DMS79 treated with DMSO at 0.1 percent for 48 hours (cell line): ENCODE measurements around the gene PI4KA.

Source experiments
- DNase-seq: peaks from one replicate; lab custom pipeline; 2025; lab: John Stamatoyannopoulos, UW

PI4KA gene

DNA sequence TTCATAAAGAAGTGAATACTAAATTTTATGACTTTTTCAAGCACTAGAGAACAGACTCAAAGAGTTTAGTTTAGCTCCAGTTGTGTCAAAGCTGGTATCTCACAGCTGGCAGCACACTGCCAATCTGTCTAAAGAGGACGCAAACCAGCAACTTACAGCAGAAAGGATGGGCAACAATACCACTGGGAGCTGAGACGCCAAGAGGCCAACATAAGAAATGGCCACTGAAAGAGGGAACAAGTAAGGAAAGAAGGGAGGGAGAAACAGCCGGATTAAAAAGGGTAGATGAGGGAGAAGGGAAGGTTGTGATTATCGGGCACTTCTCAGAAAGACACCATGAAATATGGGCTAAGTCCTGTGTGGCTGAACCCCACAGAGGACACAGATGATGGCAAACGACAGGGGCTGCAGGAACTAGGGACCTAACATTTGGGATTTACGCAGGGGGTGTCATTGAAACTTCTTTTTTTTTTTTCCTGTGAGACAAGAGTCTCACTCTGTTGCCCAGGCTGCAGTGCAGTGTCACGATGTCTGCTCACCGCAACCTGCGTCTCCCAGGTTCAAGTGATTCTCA is 43.0 kb downstream of the PI4KA start:
- no peak for DNase-seq

DNA sequence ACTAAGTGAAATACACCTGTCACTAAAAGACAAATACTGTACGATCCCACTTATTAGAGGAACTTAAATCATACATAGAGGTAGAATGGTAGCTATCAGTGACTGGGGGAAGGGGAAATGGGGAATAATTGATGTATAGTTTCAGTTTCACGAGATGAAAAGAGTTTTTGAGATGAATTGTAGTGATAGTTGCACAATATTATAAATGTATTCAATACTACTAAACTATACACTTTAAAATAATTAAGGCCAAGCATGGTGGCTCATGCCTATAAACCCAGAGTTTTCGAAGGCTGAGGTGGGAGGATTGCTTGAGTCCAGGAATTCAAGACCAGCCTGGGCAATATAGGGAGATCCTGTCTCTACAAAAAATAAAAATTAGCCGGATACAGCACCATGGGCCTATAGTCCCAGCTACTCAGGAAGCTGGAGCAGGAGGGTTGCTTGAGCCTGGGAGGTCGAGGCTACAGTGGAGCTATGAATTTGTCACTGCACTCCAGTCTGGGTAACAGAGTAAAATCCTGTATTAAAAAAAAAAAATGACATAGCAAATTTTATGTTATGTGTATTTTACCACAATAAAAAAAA is 44.3 kb downstream of the PI4KA start:
- no peak for DNase-seq

DNA sequence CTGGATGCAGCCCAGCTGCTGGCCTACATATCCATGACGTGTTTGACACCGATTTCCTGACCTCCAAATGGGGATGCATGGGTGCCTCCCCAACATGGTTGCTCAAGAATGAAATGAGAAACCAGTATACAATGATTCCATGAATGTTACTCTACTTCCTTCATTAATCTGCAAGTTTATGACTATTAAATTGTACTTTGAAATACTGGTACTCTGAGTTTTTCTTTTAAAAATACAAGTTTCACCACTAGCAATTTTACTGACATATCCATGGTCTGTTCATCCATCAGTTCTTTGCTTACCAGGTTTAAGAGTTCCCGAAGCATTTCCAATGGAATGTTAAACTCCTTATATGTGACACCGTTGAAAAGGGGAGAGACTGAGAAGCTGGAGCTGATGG is 45.6 kb downstream of the PI4KA start:
- DNase-seq, result no peak

DNA sequence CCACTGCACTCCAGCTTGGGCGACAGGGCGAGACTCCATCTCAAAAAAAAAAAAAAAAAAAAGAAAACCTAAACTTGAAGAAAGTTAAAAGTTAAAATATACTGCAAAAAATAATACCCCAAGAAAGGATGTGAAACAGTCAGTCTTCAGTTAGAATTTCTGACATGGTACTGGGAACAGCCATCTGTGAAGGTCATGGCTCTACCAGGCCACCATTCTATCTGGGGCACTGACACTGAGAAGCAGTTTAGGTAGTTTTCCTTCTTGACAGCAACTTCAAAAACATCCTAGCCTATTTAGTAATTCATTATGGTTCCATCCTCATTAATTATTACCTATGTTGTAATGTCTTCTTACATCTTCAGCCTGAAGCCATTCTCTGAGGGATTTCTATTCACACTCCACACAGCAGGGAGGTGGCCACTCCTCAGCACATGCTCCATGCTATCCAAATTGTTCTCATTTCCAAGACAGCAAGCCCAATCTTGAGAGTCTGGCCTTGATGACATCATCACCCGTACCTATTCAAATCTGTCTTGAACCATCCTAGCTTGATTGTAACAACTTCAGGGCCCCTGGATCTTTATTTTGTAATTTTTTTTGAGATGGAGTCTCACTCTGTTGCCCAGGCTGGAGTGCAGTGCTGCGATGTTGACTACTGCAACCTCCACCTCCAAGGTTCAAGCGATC is 46.5 kb downstream of the PI4KA start:
- no peak for DNase-seq

DNA sequence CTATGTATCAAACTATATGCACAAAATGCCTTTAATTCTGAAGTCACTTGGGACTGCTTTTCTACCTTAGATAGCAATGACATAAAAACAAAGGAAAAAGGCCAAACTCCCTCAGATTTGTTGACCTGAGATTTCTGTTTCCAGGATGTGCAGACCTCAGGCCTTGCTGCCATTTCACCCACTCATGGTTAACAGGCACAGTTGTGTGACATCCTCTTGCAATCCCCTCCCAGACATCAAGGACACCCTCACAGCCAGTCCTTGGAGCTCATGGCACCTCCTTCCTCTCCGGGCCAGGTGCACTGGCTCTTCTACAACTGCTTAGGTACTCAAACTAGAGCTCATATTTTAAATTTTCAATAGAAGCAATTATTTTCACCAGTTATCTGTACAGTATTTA is 47.4 kb downstream of the PI4KA start:
- DNase-seq, result no peak

DNA sequence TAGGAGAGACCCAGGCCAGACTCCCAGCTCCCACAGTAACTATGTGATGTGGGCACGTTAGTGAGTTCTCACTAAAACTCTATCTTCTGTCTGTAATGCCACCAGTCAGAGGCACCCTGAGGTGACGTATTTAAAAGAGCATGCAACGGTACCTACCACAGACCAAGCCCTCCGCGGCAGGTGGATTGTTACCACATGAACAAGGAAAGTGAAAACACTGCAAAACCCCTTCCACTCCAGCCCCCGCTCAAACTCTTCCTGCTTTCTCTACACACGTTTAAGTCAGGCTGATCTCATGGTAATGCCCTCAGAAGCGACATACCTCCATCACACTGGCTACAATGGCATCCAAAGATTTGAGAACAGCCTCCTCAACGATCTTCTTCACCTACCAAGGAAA is 48.0 kb downstream of the PI4KA start:
- DNase-seq, result no peak

DNA sequence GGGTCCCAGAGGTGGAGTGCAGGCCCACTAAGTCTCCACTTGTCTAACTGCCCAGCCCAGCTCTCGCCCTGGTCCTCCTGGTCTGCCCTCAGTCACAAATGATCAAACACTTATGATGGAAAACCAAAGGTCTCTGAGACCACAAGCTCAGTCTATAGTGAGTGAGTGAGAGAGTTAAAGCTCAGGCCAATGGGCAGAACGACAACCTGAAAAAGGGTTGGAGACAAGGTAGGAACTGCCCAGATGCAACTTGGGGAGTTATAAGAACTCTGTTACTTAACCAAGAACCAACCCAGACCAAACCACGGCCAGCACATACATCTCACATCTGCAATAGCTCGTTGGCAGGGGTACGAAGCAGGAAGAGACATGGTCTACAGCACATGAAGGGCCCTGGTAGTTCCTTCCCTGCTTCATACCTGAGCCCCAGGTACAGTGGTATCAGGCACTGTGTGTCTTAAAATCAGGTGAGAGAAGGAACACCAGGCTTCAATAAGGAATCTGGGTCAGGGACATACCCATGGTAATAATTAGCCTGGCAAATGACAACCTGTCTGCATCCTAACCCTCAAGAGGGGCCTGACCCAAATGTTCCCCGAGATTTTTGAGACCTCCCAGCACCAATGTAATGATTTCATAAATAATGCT is 48.9 kb downstream of the PI4KA start:
- DNase-seq, result no peak

DNA sequence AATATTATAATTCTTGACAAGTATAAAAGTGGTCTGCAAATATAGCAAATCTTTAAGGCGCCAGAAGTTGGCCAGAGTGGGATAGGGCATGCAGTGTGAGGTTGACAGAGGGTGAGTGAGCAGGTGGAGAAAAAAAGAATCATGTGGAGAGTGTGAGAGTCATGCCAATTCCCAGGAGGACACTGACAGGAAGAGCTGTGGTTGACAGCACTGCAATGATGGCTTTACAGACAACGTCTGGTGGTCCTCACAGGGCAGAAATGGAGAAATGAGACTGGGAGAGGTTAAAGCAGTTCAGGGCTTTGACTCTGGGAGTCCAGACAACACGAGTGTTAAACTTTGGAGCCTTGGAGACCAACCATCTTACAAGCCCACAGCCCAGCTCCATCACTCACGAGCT is 49.8 kb downstream of the PI4KA start:
- DNase-seq, result no peak

DNA sequence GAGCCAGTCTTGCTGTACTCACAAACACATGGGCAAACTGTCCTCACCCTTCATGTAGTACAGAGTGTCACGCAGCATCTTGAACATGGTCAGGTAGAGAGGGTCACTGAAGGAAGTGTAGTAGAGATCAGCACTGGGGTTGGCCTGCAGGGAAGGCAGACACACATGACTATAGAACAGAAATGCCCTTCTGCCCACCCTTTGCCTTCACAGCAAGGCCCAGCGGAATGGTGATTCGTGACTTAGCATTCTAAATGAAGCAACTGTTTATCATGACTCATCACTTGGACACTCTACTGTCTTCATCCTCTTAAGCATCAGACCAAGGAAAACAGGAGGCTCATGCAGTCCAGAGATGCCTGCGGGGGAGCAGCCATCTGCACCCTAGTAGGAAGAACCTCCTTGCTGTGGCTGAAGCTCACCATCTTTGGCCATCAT is 51.3 kb downstream of the PI4KA start:
- DNase-seq, result no peak

DNA sequence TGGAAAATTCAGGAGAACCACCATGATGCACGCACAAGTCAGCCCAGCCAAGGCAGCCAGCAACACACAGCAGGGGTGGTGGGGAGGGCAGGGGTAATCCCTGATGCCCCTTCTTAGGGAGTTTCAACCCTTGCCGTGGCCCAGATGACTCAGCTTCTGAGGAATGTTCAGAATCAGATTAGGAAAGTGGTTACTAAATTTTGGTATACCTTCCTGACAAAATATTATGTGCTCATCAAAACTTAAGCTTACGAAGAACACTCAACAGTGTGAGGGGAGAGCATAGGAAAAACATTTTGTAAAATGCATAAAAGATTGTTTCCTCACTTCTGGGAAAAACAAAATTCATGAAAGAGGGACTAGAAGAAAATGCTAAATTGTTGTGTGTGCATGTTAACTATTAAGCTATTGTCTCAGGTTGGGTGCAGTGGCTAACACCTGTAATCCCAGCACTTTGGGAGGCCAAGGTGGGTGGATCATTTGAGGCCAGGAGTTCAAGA is 52.6 kb downstream of the PI4KA start:
- DNase-seq, result no peak

DNA sequence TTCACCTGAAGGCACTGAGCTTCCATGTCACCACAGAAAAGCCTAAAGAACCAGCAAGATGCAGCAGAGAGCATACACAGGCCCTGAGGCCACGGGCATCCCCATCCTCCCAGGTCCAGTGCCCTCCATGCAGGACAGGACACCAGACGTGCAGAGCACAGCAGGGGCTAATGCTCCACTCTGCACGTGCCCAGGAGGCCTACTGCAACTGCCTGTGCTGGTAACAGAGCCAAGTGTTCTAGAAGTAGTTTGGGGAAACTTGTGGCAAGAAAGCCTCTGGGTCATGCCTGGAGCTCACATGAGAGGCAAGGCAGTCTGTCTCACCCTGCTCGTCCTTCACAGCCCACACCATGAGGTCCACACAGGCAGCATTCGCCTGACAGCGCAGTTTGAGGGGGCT is 54.0 kb downstream of the PI4KA start:
- no peak for DNase-seq

DNA sequence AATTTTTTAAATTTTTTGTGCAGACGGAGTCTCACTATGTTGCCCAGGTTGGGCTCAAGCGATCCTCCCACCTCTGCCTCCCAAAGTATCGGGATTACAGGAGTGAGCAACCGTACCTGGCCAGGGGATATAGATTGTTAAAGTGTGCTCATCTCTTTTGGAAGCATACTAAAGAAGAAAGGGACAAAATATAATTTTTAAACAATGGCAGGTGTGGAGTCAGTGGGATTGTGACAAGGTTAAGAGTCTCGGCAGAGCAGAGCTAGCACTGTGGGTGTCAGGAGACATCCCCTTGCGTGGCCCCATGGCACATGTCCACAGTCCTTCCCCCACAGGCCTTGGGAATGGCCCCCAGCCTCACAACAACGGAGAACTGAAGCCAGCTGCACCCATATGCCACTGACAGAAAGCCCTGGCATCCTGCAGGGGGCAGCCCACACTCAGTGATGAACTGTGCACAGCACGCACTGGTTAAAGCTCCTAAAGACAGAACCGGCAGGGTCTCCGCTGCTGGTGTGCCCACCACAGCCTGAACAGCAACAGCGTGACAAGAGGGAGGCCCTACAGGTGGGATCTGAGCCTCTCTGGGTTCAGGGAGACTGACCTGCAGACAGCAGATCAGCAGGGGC is 54.8 kb downstream of the PI4KA start:
- DNase-seq, result no peak

DNA sequence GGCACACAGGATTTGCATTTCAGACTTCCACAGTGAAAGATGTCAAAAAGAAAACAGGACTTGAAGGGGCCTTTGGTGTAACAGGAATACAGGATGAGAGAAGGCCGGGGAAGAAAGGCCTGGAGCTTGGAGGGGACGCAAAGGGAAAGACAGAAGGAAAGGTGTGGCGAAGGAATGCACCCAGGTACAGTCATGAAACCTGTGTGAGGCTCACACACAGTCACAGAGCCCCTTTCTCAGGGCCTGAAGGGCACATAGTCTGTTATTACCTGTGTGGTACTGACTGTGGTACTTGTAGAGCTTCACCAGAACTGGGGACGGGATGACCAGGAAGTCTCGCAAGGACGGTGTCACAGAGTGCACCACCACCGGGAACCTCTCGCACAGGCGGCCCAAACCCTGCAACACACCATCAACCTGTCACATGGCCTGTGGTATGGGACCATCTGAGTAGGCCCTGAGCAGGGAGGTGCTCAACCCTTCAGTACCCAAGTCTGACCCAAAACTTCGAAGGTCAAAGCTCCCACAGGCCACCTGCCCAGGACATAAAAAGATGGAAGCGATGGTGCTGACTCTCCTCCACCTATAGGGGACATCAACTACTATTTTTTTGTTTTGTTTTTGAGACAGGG is 55.6 kb downstream of the PI4KA start:
- DNase-seq, result no peak

DNA sequence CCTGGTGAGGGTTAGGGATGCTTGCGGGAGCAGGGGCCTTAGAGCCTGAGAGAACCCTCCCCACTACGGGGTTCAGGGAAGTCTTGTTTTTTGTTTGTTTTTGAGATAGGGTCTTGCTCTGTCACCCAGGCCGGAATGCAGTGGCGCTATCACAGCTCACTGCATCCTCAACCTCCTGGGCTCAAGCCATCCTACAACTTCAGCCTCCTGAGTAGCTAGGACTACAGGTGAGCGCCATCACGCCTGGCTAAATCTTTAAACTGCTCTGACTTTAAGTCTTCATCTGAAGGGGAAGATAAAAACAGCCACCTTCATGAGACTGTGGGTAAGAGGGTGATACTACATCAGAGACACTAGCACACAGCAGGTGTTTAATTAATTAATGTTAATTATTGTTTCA is 56.2 kb downstream of the PI4KA start:
- DNase-seq, result no peak

DNA sequence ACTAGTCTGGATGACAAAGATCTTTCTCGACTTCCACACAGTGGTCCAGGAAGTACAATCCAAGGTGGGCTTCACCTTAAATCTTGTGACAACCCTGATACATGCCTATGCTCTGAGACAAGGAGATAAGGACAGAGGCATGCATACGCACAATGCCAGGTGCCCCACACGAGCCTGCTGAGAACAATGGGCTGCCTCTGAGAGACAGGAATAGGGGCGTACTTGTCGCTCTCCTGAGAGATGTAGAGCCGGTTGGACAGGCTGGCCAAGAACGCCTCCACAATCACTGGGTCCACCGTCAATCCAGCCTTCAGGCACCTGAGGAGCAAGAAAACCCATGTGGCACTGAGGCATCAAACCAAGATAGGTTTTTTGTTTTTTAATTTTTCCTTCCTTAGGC is 59.2 kb downstream of the PI4KA start:
- no peak for DNase-seq

DNA sequence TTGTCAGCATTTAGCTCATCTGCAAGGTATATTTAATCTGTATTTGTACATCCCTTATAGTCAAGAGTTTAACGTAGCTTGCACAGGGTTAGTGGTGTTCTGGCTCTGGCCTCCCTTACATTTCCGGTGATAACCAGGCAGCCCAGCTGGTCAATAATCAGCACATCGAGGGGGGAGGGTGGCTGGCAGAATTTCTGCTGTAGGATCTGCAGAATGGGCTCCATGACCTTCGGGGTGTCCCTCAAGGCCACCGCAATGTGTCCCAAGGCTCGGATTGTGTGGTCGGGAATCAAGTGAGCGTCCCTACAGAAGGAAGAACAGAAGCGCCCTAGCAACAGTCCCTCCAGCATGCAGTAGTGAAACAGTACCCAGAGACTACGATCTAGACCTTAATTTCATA is 59.6 kb downstream of the PI4KA start:
- no peak for DNase-seq

DNA sequence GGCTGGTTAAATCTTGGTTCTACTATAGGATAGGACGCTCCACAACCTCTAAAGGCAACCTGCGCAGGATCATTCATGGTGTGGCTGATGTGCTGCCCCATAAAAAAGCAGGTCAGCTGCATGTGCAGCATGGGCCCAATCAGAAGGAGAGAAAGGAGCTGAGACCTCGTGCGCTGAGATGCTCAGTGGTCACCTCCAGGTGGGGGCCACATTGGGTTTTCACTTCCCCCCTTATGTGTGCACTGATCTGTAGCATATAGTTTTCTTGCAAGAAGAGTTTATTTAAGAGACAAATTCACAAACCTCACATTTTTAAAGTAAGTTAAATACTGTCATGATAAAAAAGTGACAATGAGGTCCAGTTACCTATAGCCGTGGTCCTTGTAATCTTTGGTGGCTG is 60.4 kb downstream of the PI4KA start:
- DNase-seq, result no peak

DNA sequence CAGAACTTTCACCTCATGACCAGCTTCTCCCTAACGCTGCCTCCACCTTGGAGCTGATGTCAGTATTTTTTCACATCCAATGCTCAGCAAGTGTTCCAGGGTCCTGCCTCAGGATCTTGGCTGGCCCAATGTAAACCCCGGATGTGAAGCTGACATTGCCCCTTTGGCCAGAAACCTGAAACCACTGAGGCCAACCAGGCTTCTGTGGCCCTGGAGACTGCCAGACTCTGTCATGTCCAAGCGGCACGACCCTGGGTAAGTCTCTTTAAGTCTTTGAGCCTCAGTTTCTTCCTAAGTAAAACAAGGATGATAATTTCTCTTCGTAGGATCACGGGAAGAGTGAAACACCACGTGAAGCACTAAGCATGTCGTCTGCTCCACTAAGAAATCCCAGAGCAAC is 61.9 kb downstream of the PI4KA start:
- no peak for DNase-seq

DNA sequence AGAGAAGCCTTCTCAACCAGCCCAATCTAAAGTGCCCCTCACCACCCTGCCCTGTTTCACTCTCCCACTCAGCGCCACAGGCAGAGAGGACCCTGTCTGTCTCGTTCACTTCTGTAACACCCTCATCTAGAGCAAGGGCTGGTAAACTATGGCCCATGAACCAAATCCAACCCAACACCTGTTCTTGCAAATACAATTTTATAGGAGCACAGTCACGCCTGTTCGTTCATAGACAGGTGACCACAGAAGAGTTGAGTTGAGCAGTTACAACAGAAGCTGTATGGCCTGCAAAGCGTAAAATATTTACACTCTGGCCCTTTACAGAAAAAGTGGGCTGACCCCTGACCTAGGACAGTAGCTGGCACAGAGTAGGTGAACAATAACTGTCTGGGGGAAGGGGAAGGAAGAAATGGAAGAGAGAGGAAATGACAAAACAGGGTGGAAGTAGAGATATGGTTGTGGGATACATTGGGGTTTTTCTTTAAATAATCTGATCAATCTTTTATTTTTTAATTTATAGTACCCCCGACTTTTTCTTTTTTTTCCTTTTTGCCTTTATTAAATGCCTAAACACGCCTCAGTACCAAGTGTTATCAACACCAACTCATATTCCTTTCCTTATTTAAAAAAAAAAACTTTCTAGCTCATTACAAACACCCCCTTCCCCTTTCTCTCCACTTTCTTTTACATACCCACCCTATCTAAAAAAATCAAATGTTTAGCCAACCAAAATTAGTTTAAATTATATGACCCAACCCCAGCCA is 63.8 kb downstream of the PI4KA start:
- no peak for DNase-seq

DNA sequence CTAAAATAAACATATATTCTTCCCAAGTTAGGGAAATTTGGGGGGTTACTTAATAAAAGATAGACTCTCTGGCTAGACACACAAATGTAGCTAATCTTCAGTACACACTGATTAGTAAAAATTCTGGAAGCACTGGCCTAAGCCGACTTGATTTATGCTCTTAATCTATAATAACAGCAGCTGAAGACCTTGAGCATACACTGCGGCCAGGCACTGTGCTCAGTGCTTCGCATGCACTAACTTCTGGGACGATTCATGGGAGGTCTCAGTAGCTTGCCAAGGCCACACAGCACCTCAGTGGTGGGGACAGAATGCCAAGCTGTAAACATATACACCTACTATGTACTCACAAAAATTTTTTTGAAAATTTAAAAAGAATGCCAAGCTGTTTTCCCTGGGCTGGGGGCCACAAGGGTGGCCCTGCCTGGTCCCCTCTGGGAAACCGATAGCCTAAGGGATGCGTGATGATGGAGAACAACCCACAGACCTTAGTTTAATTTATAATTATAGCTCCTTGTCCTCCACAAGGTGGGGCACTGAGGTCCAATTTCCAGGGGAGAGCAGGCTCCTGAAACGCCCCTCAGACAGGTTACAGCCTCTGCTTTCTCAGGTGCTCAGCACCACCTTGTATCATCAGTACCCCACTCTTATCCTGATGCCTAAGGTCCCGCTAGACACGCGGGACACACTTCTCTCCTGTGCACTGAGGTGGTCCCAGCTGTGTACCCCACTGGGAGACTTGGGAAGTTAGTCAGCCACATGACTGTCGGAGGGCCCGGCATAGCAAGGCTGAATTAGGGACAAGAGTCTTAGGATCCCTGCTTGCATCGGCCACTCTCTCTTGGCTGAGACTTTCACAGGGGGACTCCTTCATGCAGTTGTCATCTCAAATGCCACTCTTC is 64.6 kb downstream of the PI4KA start:
- DNase-seq, result no peak
